NCI-H524 (cell line): ENCODE results near the gene TMX2.
A peak's percentile ranks its signal among the peaks of the same experiment; 100 is the strongest.
"Not testable (repeated sequence)": the region's sequence is repeated elsewhere in the genome, so short reads cannot be mapped to it uniquely, and the experiment has no call there.

Experiments
- DNase-seq, 2 experiments: peaks; one replicate each; lab custom pipeline; 2025; lab: John Stamatoyannopoulos, UW

The TMX2 gene

DNA sequence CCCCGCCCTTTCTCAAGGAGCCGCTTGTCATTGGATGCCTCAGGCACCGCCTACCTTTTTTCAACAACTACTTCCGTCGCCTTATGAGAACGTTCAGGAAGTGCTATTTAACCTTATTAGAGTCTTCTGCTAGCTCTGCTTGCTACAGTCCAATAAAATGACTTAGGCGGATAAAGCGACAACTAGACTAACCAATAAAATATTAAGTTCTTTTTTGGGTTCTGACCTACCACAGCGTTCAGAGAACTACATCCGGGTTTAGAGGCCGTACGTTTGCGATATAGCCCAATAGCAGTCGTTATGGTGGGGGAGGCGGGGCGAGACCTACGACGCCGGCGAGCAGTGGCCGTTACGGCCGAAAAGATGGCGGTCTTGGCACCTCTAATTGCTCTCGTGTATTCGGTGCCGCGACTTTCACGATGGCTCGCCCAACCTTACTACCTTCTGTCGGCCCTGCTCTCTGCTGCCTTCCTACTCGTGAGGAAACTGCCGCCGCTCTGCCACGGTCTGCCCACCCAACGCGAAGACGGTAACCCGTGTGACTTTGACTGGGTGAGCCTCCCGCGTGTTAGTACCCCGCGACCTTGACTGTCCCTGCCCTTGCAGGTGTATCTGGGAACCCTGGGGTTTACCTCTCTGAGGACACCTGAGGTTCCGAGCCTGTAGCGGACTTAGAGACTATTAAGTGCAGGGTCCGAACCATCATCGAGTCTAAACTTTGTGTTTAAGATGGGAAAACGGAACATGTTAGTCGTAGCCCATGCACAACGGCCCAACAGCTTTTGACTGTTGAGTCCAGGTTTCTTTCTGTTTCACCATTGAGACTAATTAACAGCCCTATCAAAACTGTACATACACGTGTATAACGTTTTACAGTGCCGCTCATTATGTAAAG is at the start of gene TMX2:
Gene TMX2, plus strand, starts transcription at position 338 of the 895 bp plus-strand sequence. Its CDS starts 26 bp downstream, at position 364.
- DNase-seq, result peak; percentile 94 to 99

DNA sequence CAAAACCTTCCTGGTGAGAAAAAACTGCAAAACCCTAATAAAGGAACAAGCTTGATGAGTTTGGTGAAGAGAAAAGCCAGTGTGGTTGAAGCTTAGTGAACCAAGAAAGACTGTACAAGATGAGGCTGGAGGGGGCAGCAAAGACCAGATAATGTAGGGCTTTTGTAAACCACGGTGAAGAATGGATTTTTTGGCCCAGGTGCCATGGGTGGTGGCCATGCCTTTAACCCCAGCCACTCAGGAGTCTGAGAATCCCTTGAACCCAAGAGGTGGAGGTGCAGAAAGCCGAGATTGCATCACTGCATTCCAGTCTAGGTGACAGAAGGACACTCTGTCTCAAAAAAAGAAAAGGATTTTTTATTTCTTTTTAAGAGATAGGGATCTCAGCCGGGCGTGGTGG is 49.5 kb upstream of the TMX2 start:
- peak in 1 of 2 experiments; percentile 18 for DNase-seq

DNA sequence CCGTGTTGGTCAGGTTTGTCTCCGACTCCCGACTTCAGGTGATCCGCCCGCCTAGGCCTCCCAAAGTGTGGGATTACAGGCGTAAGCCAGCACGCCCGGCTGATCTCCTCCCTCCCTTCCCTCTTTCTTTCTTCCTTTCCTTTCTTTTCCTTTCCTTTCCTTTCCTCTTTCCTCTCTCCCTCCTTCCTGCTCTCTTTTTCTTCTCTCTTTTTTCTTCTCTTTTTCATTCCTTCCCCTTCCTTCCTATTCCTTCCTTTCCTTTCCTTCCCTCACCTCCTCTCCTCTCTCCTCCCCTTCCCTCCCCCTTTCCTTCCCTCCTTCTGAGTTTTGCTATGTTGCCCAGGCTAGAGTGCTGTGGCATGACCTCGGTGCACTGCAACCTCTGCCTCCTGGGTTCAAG is 48.4 kb upstream of the TMX2 start:
- no peak for DNase-seq

GRCh38 chr11:57667117-57667735 is 45.2 kb upstream of the TMX2 start:
- DNase-seq, result peak; percentile 91 to 96

DNA sequence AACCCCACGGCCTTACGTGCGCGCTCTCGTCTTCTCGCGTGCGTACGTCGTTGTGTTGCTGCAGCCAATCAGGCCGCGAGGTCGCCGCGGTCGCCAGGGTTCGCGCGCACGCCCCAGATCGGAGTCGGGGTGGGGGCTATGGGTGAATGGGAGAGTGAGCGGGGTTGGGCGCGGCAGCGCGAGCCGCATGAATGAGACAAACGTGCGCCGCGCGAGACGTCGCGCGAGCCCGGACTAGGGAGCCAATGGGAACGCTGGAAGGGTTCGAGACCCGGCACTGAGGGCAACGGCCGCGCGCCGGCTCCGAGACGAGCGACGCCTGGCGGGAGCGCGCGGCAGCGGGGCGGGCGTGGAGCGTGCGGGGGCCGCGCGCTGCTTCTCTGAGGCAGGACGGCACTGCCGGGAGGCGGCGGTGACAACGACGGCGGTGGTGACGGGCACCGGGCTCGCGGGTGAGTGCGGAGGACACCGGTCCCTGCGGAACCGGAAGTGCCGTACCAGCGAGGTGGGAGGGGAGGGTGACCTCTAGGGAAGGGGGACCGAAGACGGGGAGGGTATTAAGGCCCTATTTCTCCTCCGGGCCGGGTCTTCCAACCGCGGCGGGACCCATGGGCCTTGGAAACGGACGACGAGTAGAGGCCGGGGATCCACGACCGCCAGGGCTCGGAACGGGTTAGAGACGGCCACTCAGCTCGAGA is 44.5 kb upstream of the TMX2 start, which contains the start of gene ZDHHC5:
Gene ZDHHC5, plus strand, starts transcription at position 379 of the 698 bp plus-strand sequence. CDS start 4,977 bp downstream, outside the sequence.
- DNase-seq, result peak; percentile 94 to 97

- peak in 1 of 2 experiments; percentile 36 for DNase-seq
Observed at GRCh38 chr11:57668434-57668782, 44.0 kb upstream of the TMX2 start.

DNA sequence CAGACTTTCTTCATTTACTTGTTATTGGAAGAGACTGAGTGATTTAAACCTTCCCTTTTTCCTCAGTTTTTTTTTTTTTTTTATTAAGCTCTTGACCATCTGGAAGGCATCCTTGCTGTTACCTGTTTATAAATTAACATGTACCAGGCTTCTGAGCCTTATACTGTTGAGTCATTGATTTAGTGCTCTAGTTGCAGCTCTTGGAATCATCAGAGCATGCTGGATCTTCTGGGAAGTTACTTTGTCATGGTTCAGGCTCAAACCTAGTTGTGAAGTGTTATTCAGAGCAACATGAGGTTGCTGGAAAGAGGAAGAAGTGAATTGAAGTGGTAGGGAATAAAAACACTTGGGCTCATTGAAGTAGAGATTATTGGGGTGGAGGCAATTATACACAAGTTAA is 38.1 kb upstream of the TMX2 start:
- no peak for DNase-seq

DNA sequence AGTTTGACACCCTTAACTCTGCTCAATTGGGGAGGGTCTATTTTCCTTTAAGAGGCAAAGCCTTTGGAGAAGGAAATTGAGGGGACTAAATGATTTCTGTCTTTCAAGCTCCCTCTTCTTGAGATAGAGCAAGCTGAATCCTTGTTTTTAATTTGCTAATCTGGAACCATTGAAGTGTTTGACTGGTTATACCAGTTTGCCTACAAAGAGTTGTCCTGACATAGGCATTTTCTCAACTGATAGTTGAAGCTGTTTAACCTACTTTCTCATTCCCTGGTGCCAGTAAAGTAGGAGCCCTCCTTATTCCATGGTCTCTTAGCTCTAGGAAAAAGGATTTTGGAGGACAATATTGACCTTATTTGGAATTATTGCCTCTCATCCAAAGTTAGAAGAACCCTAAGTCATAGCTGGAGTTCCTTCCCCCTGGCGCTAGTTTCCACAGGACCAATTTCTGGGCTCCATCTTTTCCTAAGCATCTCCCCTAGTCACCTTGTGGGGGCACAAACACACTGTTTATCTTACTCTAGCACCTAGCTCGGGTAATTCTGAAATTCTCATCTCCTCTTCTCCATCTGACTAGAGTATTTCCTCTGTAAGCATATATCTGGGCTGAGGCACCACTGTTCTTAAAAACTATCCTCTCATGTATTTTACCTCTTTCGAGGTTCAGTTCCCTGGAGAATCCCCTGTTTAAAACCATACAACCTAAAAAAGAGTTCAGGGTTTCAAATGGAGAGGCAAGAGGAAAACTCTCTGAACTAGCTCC is 37.0 kb upstream of the TMX2 start:
- no peak for DNase-seq

- DNase-seq, result no peak
Observed at GRCh38 chr11:57679396-57679795, 33.0 kb upstream of the TMX2 start.

DNA sequence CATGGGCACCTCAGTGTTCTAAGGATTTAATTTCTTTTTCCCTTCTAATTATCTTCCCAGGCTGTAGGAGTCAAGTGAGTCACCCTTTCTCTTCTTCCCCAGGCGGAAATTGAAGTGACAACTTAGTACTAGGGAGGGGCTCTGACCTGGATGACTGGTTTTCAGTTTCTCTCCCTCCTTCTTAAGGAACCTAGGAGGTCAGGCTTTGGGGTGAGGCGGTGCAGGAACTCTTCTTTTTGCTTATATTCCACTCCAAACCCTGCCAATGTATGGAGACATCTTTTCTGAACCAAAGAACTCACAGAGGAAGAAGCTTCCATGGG is 31.9 kb upstream of the TMX2 start:
- no peak for DNase-seq

DNA sequence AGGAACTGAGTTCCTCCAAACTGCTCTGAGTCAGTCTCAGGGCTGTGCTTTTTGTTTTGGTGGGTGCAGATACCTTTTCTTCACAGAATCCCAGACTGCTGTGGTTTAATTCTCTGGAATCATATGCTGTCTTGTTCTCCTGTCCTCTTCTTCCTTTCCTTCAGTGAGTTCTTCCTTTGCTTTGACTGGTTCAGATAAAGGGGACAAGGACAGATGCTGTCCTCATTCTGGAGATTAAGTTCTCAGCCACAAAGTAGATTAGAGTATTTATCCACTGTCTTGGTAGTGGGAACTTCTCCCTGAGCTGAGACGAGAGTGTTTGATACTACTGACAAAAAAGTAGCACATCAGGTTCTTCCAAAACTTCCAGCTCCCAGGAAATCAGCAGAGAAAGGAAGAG is 31.2 kb upstream of the TMX2 start:
- peak in 1 of 2 experiments; percentile 28 for DNase-seq

DNA sequence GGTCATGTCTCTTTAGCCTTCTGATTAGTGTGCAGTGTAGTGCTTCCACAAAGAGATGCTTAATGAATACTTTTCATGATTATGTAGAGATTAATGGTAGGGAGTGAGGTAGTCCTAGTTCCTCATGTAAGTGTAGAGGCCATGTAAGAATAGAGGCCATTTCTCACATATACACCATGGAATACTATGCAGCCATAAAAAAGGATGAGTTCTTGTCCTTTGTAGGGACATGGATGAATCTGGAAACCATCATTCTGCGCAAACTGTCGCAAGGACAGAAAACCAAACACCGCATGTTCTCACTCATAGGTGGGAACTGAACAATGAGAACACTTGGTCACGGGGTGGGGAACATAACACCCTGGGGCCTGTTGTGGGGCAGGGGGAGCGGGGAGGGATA is 21.9 kb upstream of the TMX2 start:
- DNase-seq, result not testable (repeated sequence)

- DNase-seq, result no peak
Observed at GRCh38 chr11:57698843-57699365, 13.5 kb upstream of the TMX2 start.

DNA sequence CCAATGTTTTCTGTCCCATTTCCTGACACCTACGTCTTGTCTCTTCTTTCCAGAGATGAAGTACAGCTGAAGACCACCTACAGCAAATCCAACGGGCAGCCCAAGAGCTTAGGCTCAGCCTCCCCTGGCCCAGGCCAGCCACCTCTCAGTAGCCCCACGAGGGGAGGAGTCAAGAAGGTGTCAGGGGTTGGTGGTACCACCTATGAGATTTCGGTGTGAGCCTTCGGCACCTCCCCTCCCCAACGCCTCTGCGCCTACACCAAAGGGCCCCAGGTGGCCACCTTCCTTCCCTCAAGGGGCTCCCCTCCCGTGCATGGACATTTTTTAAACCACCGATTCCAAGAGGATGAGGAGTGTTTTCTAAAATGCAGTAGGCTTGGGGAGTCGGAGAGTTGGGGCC is 12.6 kb upstream of the TMX2 start:
- no peak for DNase-seq

DNA sequence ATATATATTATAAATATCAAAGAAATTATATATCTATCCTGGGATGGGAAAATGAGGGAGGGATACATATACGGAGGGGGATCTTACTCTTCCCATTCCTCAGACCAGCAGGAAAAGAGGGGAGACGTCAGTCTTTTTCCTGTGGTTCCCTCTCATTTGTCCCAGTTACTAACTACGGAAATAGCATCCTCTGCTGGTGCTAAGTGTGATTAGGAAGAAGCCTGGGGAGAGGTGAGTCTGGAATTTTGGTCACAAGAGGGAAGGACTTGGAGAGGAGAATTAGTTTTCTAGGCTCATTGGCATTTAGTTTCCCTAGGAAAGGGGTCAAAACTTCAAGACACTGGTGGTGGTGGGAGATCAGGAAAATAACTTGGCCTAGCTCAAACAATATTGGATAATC is 12.0 kb upstream of the TMX2 start:
- DNase-seq, result no peak

DNA sequence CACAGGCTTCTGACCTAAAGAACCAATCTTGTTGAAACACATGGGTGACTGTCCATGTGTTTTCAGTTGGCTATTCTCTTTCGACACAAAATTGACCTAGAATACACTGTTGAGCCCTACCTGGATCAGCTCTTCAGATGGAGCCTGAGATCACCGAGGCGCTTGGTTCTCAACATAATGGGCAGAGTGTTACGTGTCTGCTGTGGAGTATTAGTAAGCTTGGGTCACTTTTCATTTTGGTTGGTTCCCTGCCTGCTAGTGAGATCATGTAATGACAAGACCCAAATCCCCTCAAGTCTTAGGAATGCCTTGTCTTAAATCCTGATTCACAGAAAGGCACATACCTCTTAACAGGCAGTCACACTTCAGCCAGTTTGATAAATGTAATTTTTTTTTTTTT is 9.1 kb upstream of the TMX2 start:
- DNase-seq, result no peak

- DNase-seq, result no peak
Observed at GRCh38 chr11:57704932-57705331, 7.5 kb upstream of the TMX2 start.

GRCh38 chr11:57705432-57705831 is 7.0 kb upstream of the TMX2 start:
- not testable (repeated sequence) for DNase-seq

GRCh38 chr11:57709802-57710367 is 2.5 kb upstream of the TMX2 start:
- no peak for DNase-seq

DNA sequence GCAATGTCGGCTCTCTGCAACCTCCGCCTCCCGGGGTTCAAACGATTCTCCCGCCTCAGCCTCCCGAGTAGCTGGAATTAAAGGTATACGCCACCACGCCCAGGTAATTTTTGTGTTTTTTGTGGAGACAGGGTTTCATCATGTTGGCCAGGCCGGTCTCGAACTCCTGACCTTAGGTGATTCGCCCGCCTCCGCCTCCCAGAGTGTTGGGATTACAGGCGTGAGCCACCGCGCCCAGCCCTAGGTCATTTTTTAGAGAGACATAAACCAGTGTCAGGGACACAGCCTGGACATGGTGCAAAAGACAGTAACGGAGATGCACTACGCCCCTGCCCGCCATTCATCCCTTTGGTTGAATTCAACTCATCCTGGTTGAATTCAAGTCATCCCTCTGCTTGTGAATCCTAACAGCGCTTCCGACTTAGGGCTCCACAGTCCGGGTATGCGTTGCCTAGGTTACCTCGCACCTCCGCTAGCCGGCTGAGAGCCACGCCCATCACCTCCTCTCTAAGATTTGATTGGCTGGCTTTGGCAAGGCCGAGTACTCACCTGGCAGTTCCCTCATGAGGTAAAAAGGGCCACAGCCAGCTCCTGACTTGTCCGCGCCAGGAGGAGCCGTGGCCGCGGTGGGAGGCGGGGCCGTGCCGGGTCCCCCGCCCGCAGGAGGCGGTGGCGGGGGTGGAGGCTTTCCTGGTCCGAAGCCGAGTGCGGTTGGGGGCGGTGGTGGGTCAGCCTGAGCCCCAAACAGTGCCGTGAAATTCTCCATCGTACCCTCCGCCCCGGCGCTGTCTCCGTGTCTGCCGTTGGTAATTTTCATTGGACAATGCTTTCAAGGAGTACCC is 758 bp upstream of the TMX2 start, which contains the start of gene MED19:
Gene MED19, minus strand, starts transcription at position 802 of the 842 bp plus-strand sequence. Its CDS starts 36 bp downstream, at position 766.
- peak; percentile 65 to 80 for DNase-seq
